Measurements from ENCODE around the gene PXYLP1.
"Not testable (repeated sequence)": the region's sequence is repeated elsewhere in the genome, so short reads cannot be mapped to it uniquely, and the experiment has no call there.

Gene PXYLP1

GRCh38 chr3:141302364-141303141 is 70.9 kb downstream of the PXYLP1 start:
- DNase-seq = no peak

GRCh38 chr3:141303481-141304223 is 72.0 kb downstream of the PXYLP1 start:
- peak; percentile 78 for DNase-seq

GRCh38 chr3:141305436-141305835 is 73.8 kb downstream of the PXYLP1 start:
- no peak for DNase-seq

- no peak for DNase-seq
Observed at GRCh38 chr3:141306276-141306675, 74.7 kb downstream of the PXYLP1 start.

GRCh38 chr3:141306922-141307321 is 75.3 kb downstream of the PXYLP1 start:
- peak; percentile 40 for DNase-seq

- DNase-seq = no peak
Observed at GRCh38 chr3:141307351-141308059, 75.9 kb downstream of the PXYLP1 start.

GRCh38 chr3:141308588-141309218 is 77.1 kb downstream of the PXYLP1 start:
- DNase-seq = no peak

GRCh38 chr3:141311170-141311495 is 79.5 kb downstream of the PXYLP1 start:
- no peak for DNase-seq

- peak; percentile 99 for DNase-seq
Observed at GRCh38 chr3:141311496-141312353, 80.1 kb downstream of the PXYLP1 start.

- no peak for DNase-seq
Observed at GRCh38 chr3:141312354-141313092, 80.9 kb downstream of the PXYLP1 start.

GRCh38 chr3:141313093-141313683 is 81.6 kb downstream of the PXYLP1 start:
- DNase-seq = no peak

GRCh38 chr3:141314415-141314814 is 82.8 kb downstream of the PXYLP1 start:
- DNase-seq = not testable (repeated sequence)

GRCh38 chr3:141316851-141317250 is 85.2 kb downstream of the PXYLP1 start:
- DNase-seq = no peak

- no peak for DNase-seq
Observed at GRCh38 chr3:141320399-141321108, 88.9 kb downstream of the PXYLP1 start.

GRCh38 chr3:141321109-141321497 is 89.5 kb downstream of the PXYLP1 start:
- DNase-seq = no peak

GRCh38 chr3:141323936-141324704 is 92.5 kb downstream of the PXYLP1 start:
- no peak for DNase-seq

GRCh38 chr3:141326123-141326522 is 94.5 kb downstream of the PXYLP1 start:
- DNase-seq = no peak

GRCh38 chr3:141326626-141327025 is 95.0 kb downstream of the PXYLP1 start:
- DNase-seq = no peak

- DNase-seq = no peak
Observed at GRCh38 chr3:141328286-141329166, 96.9 kb downstream of the PXYLP1 start.

All from stimulated activated CD4-positive, alpha-beta T cell treated with anti-CD3 and anti-CD28 coated beads, Interleukin-4, amount 100 ng/mL, for 24 hours (primary cell).